ENCODE results near the gene CNN1. TPM values are rescaled to one million over a fixed set of nuclear protein-coding genes. Genes with fewer than 3 reads are reported as not detected.

Gene CNN1
- total RNA-seq, 1 experiment from 2014 or later: 0.98 TPM

- H3K27me3 ChIP-seq (ENCODE audit: control insufficient read depth, insufficient read depth, low read length): no peaks in the 10 kb centered on the region
- no peaks in the 10 kb centered on the region for H3K9me3 ChIP-seq (ENCODE audit: control insufficient read depth, insufficient read depth, low read depth, low read length)
- TF ChIP-seq, protein P1, sequence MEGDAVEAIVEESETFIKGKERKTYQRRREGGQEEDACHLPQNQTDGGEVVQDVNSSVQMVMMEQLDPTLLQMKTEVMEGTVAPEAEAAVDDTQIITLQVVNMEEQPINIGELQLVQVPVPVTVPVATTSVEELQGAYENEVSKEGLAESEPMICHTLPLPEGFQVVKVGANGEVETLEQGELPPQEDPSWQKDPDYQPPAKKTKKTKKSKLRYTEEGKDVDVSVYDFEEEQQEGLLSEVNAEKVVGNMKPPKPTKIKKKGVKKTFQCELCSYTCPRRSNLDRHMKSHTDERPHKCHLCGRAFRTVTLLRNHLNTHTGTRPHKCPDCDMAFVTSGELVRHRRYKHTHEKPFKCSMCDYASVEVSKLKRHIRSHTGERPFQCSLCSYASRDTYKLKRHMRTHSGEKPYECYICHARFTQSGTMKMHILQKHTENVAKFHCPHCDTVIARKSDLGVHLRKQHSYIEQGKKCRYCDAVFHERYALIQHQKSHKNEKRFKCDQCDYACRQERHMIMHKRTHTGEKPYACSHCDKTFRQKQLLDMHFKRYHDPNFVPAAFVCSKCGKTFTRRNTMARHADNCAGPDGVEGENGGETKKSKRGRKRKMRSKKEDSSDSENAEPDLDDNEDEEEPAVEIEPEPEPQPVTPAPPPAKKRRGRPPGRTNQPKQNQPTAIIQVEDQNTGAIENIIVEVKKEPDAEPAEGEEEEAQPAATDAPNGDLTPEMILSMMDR (IDR thresholded peaks at IDR 0.05): no peak
- no peak for TF ChIP-seq POLR2AphosphoS5 (IDR thresholded peaks at IDR 0.05; ENCODE audit: low read depth, low read length)
- TF ChIP-seq SIN3A (IDR thresholded peaks at IDR 0.05; ENCODE audit: borderline replicate concordance, insufficient read depth, low read depth, low read length): no peak
- TF ChIP-seq TCF7L2 (IDR thresholded peaks at IDR 0.05; ENCODE audit: low read depth, low read length): no peak
- H3K36me3 ChIP-seq (ENCODE audit: control insufficient read depth, insufficient read depth, low read length): no peaks in the 10 kb centered on the region; the same call in 1 of the 2 replicates
- ChIA-PET POLR2A (interaction anchor here (0.7 kb wide), 2 partner anchors 13 to 432 kb away, joined by 3 read pairs; no protein-coding TSS in a partner anchor), CTCF (no interaction called here)
- DNase-seq (ENCODE audit: low read depth, low spot score): no peak
- H3K27ac ChIP-seq (ENCODE audit: low read length): no peak overlapping the region
- in situ Hi-C loops (cut with HindIII; ENCODE audit: low pct_unique_long_range_greater_than_20kb, low sequenced_read_pairs) (loop anchor here (25.0 kb wide), 1 partner anchor 245 kb away; no protein-coding TSS in a partner anchor), intact Hi-C loops (cut with micrococcal nuclease; ENCODE audit: unreplicated experiment) (no loop called here)
- BruUV-seq (replicated peaks): no TSS peak
- no peak overlapping the region for H3K4me3 ChIP-seq (ENCODE audit: low read depth in 2 of 2, low read length in 2 of 2)
- H3K4me1 ChIP-seq (ENCODE audit: control insufficient read depth, insufficient read depth, low read length): no peaks in the 10 kb centered on the region
- no peak for ATAC-seq
Observed at GRCh38 chr19:11556634-11557420, 18.2 kb downstream of the CNN1 start.

GRCh38 chr19:11558881-11559828 is 20.5 kb downstream of the CNN1 start, which contains the start of gene ELOF1:
TSS of gene ELOF1 (minus strand) at chr19:11559230. CDS start at chr19:11554347, 4,883 bp downstream.
- intact Hi-C loops (cut with micrococcal nuclease; ENCODE audit: unreplicated experiment): no loop called here
- in situ Hi-C loops (cut with HindIII; ENCODE audit: low pct_unique_long_range_greater_than_20kb, low sequenced_read_pairs): loop anchor here (25.0 kb wide), 1 partner anchor 247 kb away; no protein-coding TSS in a partner anchor
- ATAC-seq: peak; percentile 99

GRCh38 chr19:11560404-11561051 is 21.9 kb downstream of the CNN1 start:
- BruUV-seq (replicated peaks): no TSS peak
- Histone ChIP-seq H3K27me3 (ENCODE audit: control insufficient read depth, insufficient read depth, low read length) (no peaks in the 10 kb centered on the region), H3K36me3 (ENCODE audit: control insufficient read depth, insufficient read depth, low read length) (no peaks in the 10 kb centered on the region; the same call in 1 of the 2 replicates), H3K9me3 (ENCODE audit: control insufficient read depth, insufficient read depth, low read depth, low read length) (no peaks in the 10 kb centered on the region), H3K4me1 (ENCODE audit: control insufficient read depth, insufficient read depth, low read length) (no peaks in the 10 kb centered on the region), H3K4me3 (ENCODE audit: low read depth in 2 of 2, low read length in 2 of 2) (peak overlapping the region; percentile 77 to 80), H3K27ac (ENCODE audit: low read length) (no peak overlapping the region)
- ATAC-seq (peak; percentile 54; the same call in 1 of the 2 replicates), DNase-seq (ENCODE audit: low read depth, low spot score) (peak; percentile 51)
- ChIA-PET CTCF (no interaction called here), POLR2A (no interaction called here)
- TF ChIP-seq, protein P1 (IDR thresholded peaks at IDR 0.05): peak; percentile 74
- no peak for TF ChIP-seq REST (IDR thresholded peaks at IDR 0.05; ENCODE audit: insufficient read depth in 1 of 2, low read depth in 2 of 2, low read length in 1 of 2)
- no peak for TF ChIP-seq TCF7L2 (IDR thresholded peaks at IDR 0.05; ENCODE audit: low read depth, low read length)
- TF ChIP-seq SIN3A (IDR thresholded peaks at IDR 0.05; ENCODE audit: borderline replicate concordance, insufficient read depth, low read depth, low read length): no peak
- in situ Hi-C loops (cut with HindIII; ENCODE audit: low pct_unique_long_range_greater_than_20kb, low sequenced_read_pairs) (loop anchor here (25.0 kb wide), 1 partner anchor 248 kb away; no protein-coding TSS in a partner anchor), intact Hi-C loops (cut with micrococcal nuclease; ENCODE audit: unreplicated experiment) (no loop called here)

More at GRCh38 chr19:11558881-11559828, 20.5 kb downstream of the CNN1 start, which contains the start of gene ELOF1:
- CTCF ChIA-PET: interaction anchor here (0.5 to 0.7 kb wide), 3 partner anchors 16 to 283 kb away, joined by 4 read pairs; no protein-coding TSS in a partner anchor
- H3K9me3 ChIP-seq (ENCODE audit: control insufficient read depth, insufficient read depth, low read depth, low read length): no peaks in the 10 kb centered on the region
- TF ChIP-seq SIN3A (IDR thresholded peaks at IDR 0.05; ENCODE audit: borderline replicate concordance, insufficient read depth, low read depth, low read length) (peak; percentile 89; the same call in 1 of the 2 replicates), POLR2AphosphoS5 (IDR thresholded peaks at IDR 0.05; ENCODE audit: low read depth, low read length) (peak; percentile 82), TCF7L2 (IDR thresholded peaks at IDR 0.05; ENCODE audit: low read depth, low read length) (no peak)
- H3K4me1 ChIP-seq (ENCODE audit: control insufficient read depth, insufficient read depth, low read length): no peaks in the 10 kb centered on the region
- H3K27ac ChIP-seq (ENCODE audit: low read length): peak within 1 kb of the TSS; percentile 93
- TSS peak; percentile 99 for BruUV-seq (replicated peaks)
- no peaks in the 10 kb centered on the region for H3K27me3 ChIP-seq (ENCODE audit: control insufficient read depth, insufficient read depth, low read length)
- peak; percentile 82 for DNase-seq (ENCODE audit: low read depth, low spot score)
- no peaks in the 10 kb centered on the region; the same call in 1 of the 2 replicates for H3K36me3 ChIP-seq (ENCODE audit: control insufficient read depth, insufficient read depth, low read length)
- POLR2A ChIA-PET: no interaction called here
- H3K4me3 ChIP-seq (ENCODE audit: low read depth in 2 of 2, low read length in 2 of 2): peak within 1 kb of the TSS; percentile 77 to 80

All from Panc1 (cell line).